Measurements from ENCODE around the gene PRADC1.

GRCh38 chr2:73203055-73203681 lies 29.9 kb downstream of the PRADC1 start:
- TF ChIP-seq RXRA (IDR thresholded peaks at IDR 0.05) (no peak), JUND (IDR thresholded peaks at IDR 0.05) (no peak), CTCF (IDR thresholded peaks at IDR 0.05; ENCODE audit: low read depth, low read length, missing input control) (no peak), YY1 (IDR thresholded peaks at IDR 0.05) (no peak), MAX (IDR thresholded peaks at IDR 0.05) (no peak), ZBTB33 (IDR thresholded peaks at IDR 0.05) (no peak), TAF1 (conservative IDR thresholded peaks at IDR 0.05) (no peak), GABPA (IDR thresholded peaks at IDR 0.05 in 1 of 2, conservative IDR thresholded peaks at IDR 0.05 in 1 of 2) (no peak), REST (IDR thresholded peaks at IDR 0.05) (no peak), SP1 (IDR thresholded peaks at IDR 0.05) (no peak), HNF4A (conservative IDR thresholded peaks at IDR 0.05) (no peak)

Measured in liver (tissue), 3 donors.